ENCODE data around the gene CPT1B. TPM values are rescaled to one million over a fixed set of nuclear protein-coding genes. Genes with fewer than 3 reads are reported as not detected.

The CPT1B gene
- total RNA-seq, 4 donors from 2014 or later, result 34.2 to 111 (median 37.6) TPM

DNA sequence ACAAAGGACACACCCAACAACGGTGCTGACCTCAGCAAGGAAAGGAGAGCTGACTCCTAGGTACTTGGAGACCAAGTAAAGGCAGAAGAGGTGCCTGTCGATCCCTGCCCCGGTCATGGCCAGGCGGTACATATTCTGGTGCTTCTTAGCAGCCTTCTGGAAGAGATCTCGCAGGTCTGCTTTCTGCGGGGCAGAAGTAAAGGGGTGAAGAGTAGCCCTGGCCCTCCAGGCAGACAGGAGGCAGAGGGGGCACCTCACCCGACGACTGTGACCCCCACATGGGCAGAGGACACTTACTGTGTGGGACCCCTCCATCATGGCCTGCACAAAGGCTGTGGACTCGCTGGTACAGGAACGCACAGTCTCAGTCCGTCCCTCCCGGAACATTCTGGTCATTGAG, 7.4 kb downstream of the CPT1B start:
- Histone ChIP-seq H3K36me3 (no peaks in the 10 kb centered on the region), H3K4me3 (no peak overlapping the region), H3K4me1 (peaks cover 0 to 14% (median 4%) of the 10 kb centered on the region in 4 donors), H3K9me3 (no peaks in the 10 kb centered on the region), H3K27me3 (no peaks in the 10 kb centered on the region), H3K27ac (no peak overlapping the region)
- WGBS, 2 donors (ENCODE audit: low coverage in 1 of 2), result 93% methylated on average over 3 to 12 of the region's 12 CpGs
- in situ Hi-C loops (cut with MboI; ENCODE audit: low pct_ligation_motif_present in 1 of 4, low pct_unique_long_range_greater_than_20kb in 1 of 4, low sequenced_read_pairs in 3 of 4), result no loop called here
- no peak for DNase-seq
- intact Hi-C loops (cut with DNase I; ENCODE audit: low total_unique reads), result no loop called here
- TF ChIP-seq EP300 (IDR thresholded peaks at IDR 0.05; ENCODE audit: low read depth) (no peak), POLR2AphosphoS5 (IDR thresholded peaks at IDR 0.05) (no peak), POLR2A (IDR thresholded peaks at IDR 0.05) (no peak)
- TF ChIP-seq, protein P1, sequence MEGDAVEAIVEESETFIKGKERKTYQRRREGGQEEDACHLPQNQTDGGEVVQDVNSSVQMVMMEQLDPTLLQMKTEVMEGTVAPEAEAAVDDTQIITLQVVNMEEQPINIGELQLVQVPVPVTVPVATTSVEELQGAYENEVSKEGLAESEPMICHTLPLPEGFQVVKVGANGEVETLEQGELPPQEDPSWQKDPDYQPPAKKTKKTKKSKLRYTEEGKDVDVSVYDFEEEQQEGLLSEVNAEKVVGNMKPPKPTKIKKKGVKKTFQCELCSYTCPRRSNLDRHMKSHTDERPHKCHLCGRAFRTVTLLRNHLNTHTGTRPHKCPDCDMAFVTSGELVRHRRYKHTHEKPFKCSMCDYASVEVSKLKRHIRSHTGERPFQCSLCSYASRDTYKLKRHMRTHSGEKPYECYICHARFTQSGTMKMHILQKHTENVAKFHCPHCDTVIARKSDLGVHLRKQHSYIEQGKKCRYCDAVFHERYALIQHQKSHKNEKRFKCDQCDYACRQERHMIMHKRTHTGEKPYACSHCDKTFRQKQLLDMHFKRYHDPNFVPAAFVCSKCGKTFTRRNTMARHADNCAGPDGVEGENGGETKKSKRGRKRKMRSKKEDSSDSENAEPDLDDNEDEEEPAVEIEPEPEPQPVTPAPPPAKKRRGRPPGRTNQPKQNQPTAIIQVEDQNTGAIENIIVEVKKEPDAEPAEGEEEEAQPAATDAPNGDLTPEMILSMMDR (IDR thresholded peaks at IDR 0.05), result no peak

DNA sequence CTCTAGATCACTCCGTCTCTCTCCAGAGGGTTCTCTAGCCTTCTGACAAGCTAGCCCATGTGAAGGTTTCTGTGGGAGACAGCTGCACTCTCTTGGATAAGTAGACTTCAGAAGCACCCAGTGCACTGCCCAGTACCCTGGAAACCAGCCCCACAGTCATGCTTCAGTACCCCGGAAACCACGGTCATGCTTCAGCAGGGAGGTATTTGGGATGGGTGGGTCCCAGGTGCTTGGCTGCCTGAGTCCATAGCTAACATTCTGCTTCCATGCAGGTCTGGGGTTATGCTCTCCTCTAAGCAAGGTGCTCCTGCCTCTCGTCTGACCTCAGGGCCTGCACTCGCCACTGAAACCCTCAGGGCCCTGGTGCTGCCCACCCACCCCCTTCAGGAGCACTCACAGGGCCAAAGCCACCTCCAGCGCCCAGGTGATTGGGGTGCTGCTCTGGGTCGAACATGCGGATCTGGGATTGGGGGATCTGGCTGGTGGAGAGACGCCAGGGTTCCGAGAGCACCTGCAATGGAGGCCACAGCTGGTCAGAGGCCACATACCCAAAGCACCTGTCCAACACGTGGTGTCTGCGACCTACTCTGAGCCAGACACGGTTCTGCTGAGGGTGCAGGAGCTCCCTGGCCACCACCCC, 8.2 kb downstream of the CPT1B start:
- intact Hi-C loops (cut with DNase I; ENCODE audit: low total_unique reads) (no loop called here), in situ Hi-C loops (cut with MboI; ENCODE audit: low pct_ligation_motif_present in 1 of 4, low pct_unique_long_range_greater_than_20kb in 1 of 4, low sequenced_read_pairs in 3 of 4) (no loop called here)
- DNase-seq, result no peak
- 84 to 100% methylated on average over 1 to 13 of the region's 13 CpGs for WGBS, 2 donors (ENCODE audit: low coverage in 1 of 2)
- H3K4me3 ChIP-seq, result no peak overlapping the region
- H3K36me3 ChIP-seq, result no peaks in the 10 kb centered on the region
- TF ChIP-seq, protein P1 (IDR thresholded peaks at IDR 0.05), result no peak
- TF ChIP-seq EP300 (IDR thresholded peaks at IDR 0.05; ENCODE audit: low read depth) (no peak), POLR2A (IDR thresholded peaks at IDR 0.05) (no peak), POLR2AphosphoS5 (IDR thresholded peaks at IDR 0.05) (no peak)
- H3K27me3 ChIP-seq, result no peaks in the 10 kb centered on the region
- H3K27ac ChIP-seq, result no peak overlapping the region
- no peaks in the 10 kb centered on the region for H3K9me3 ChIP-seq
- peaks cover 0 to 17% (median 4%) of the 10 kb centered on the region in 4 donors for H3K4me1 ChIP-seq

DNA sequence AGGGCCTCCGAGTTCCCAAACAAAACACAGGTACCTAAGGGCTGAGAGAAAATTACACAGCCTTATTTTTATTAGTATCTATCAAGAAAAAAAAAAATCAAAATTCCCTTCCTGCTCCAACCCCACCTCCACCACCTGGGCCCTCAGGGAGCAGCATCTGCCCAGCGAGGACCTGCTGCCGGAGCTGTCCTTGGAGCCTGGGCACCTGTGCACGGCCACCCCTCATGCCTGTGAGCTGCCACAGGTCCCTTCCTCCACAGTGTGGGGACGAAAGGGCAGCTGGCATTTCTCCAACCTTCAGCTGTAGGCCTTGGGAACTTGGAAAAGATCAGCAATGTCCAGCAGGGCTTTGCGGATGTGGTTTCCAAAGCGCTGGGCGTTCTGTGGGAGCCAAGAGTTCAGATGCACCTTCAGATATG, 9.2 kb downstream of the CPT1B start:
- intact Hi-C loops (cut with DNase I; ENCODE audit: low total_unique reads) (no loop called here), in situ Hi-C loops (cut with MboI; ENCODE audit: low pct_ligation_motif_present in 1 of 4, low pct_unique_long_range_greater_than_20kb in 1 of 4, low sequenced_read_pairs in 3 of 4) (no loop called here)
- H3K27me3 ChIP-seq, result no peaks in the 10 kb centered on the region
- TF ChIP-seq EP300 (IDR thresholded peaks at IDR 0.05; ENCODE audit: low read depth), result no peak
- TF ChIP-seq, protein P1 (IDR thresholded peaks at IDR 0.05), result no peak
- no peak for TF ChIP-seq POLR2AphosphoS5 (IDR thresholded peaks at IDR 0.05)
- no peak for TF ChIP-seq POLR2A (IDR thresholded peaks at IDR 0.05)
- peak; percentile 43 for DNase-seq
- peaks cover 0 to 27% (median 5%) of the 10 kb centered on the region in 4 donors for H3K4me1 ChIP-seq
- peak overlapping the region; percentile 21 to 48 (median 22) for H3K27ac ChIP-seq
- H3K9me3 ChIP-seq, result no peaks in the 10 kb centered on the region
- no peaks in the 10 kb centered on the region for H3K36me3 ChIP-seq
- WGBS, 2 donors (ENCODE audit: low coverage in 1 of 2), result 68 to 74% methylated on average over 3 to 8 of the region's 8 CpGs
- no peak overlapping the region for H3K4me3 ChIP-seq

DNA sequence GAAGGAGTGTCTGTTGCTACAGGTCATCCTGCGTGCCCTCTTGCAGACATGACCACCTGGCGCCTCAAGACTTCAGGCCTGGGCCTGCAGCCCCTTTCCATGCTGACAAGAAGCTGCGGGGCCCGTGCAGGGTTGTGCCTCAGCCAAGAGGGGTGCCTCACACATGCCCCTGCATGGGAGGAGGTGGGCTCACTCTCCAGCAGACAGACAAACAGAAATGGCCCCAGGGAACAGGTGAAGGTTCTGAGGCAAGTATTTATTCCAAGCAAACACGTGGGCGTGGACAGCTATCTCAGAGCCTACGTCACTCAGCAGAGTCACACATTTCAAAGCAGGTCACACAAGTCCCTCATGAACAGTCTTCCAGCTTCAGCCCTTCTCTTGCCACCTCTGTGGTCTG, 9.6 kb downstream of the CPT1B start:
- TF ChIP-seq POLR2AphosphoS5 (IDR thresholded peaks at IDR 0.05), result no peak
- TF ChIP-seq POLR2A (IDR thresholded peaks at IDR 0.05), result no peak
- no peak for TF ChIP-seq EP300 (IDR thresholded peaks at IDR 0.05; ENCODE audit: low read depth)
- TF ChIP-seq, protein P1 (IDR thresholded peaks at IDR 0.05), result no peak
- Histone ChIP-seq H3K36me3 (no peaks in the 10 kb centered on the region), H3K9me3 (no peaks in the 10 kb centered on the region), H3K27me3 (no peaks in the 10 kb centered on the region), H3K4me3 (no peak overlapping the region), H3K4me1 (peaks cover 3 to 31% (median 7%) of the 10 kb centered on the region in 4 donors), H3K27ac (peak overlapping the region; percentile 21 to 48 (median 22))
- intact Hi-C loops (cut with DNase I; ENCODE audit: low total_unique reads), result no loop called here
- peak; percentile 49 for DNase-seq
- WGBS, 2 donors (ENCODE audit: low coverage in 1 of 2), result 75% methylated on average over 7 of the region's 7 CpGs; no CpG with 5 or more reads in 1 of the 2 donors
- in situ Hi-C loops (cut with MboI; ENCODE audit: low pct_ligation_motif_present in 1 of 4, low pct_unique_long_range_greater_than_20kb in 1 of 4, low sequenced_read_pairs in 3 of 4), result no loop called here
